Lower leg skin (tissue), 3 donors: ENCODE data around the gene WHRN.

Source experiments
- CTCF ChIP-seq, 3 donors: fragments of 450-650 bp; IDR thresholded peaks; one replicate each; pipeline ENCODE4 v1.5.1; 2016; ENCODE audit warnings: antibody characterized with exemption in 3 of 3, mild to moderate bottlenecking in 3 of 3, moderate library complexity in 2 of 3
- POLR2A ChIP-seq, 2 donors: fragments of 450-650 bp; IDR thresholded peaks; one replicate each; pipeline ENCODE4 v1.6.1; 2016 to 2017; ENCODE audit warnings: antibody characterized with exemption in 2 of 2, mild to moderate bottlenecking in 1 of 2, moderate library complexity in 1 of 2

- TF ChIP-seq CTCF (IDR thresholded peaks at IDR 0.05) (no peak), POLR2A (IDR thresholded peaks at IDR 0.05) (no peak)
These were observed 140.9 kb downstream of the WHRN start for GRCh38 chr9:114364134-114365041.
